Measurements from ENCODE around the gene GDPD4.

GRCh38 chr11:77173494-77173893, 128.0 kb downstream of the GDPD4 start:
- no peak for TF ChIP-seq ZNF24 (tag by site-specific recombination; IDR thresholded peaks at IDR 0.05)
- TF ChIP-seq ZNF521 (tag by site-specific recombination; IDR thresholded peaks at IDR 0.05), result no peak
- no peak for TF ChIP-seq CTCF (tag by site-specific recombination; IDR thresholded peaks at IDR 0.05)
- TF ChIP-seq ZSCAN30 (tag by site-specific recombination; IDR thresholded peaks at IDR 0.05), result no peak
- no peak for TF ChIP-seq PBX3 (CRISPR knock-in tag; IDR thresholded peaks at IDR 0.05)
- no peak for TF ChIP-seq MZF1 (tag by site-specific recombination; IDR thresholded peaks at IDR 0.05; ENCODE audit: borderline replicate concordance)
- TF ChIP-seq PATZ1 (tag by site-specific recombination; IDR thresholded peaks at IDR 0.05), result no peak
- TF ChIP-seq ZNF292 (tag by site-specific recombination; IDR thresholded peaks at IDR 0.05; ENCODE audit: borderline replicate concordance, low read depth), result no peak
- no peak for TF ChIP-seq SP2 (tag by site-specific recombination; IDR thresholded peaks at IDR 0.05)
- TF ChIP-seq ZFP41 (tag by site-specific recombination; IDR thresholded peaks at IDR 0.05; ENCODE audit: borderline replicate concordance), result no peak
- TF ChIP-seq YY1 (tag by site-specific recombination; IDR thresholded peaks at IDR 0.05), result no peak
- no peak for TF ChIP-seq ZBTB8A (tag by site-specific recombination; IDR thresholded peaks at IDR 0.05)
- no peak for TF ChIP-seq PRDM10 (tag by site-specific recombination; IDR thresholded peaks at IDR 0.05)
- TF ChIP-seq ZNF362 (tag by site-specific recombination; IDR thresholded peaks at IDR 0.05), result no peak

Data from HEK293 (cell line).